HEK293 (cell line): ENCODE results near the gene MOB1B.
A peak's percentile ranks its signal among the peaks of the same experiment; 100 is the strongest.

ENCODE experiments used
- CTCF ChIA-PET: fragments of 350-600 bp; formaldehyde crosslinking; extraction: SDS; loops from one replicate; lab custom pipeline; 2021; ENCODE audit warnings: antibody characterized with exemption; lab: Yijun Ruan, JAX
- POLR2A ChIA-PET: fragments of 300-600 bp; formaldehyde crosslinking; extraction: SDS; loops from one replicate; lab custom pipeline; 2020; ENCODE audit warnings: antibody characterized with exemption, inconsistent platforms; lab: Yijun Ruan, JAX
- H3K27ac ChIP-seq: fragments of 200-500 bp; sonication (Bioruptor generic); 2 replicates; pipeline ENCODE4 v1.5.1; 2014; ENCODE audit warnings: low read depth, low read length, control low read depth, inconsistent platforms; ENCODE audit errors: extremely low read depth
- H3K36me3 ChIP-seq, 2 experiments: fragments of 200-500 bp in 1 of 2; sonication (Bioruptor generic) in 1 of 2; 1 replicate in 1 of 2; 2 replicates in 1 of 2; pipeline ENCODE4 v1.5.1; 2014 to 2017; ENCODE audit warnings: inconsistent platforms in 2 of 2, low read length in 2 of 2; ENCODE audit not compliant: control insufficient read depth in 2 of 2, insufficient read depth in 1 of 2
- H3K4me1 ChIP-seq: fragments of 200-500 bp; sonication (Bioruptor generic); 2 replicates; pipeline ENCODE4 v1.5.1; 2014; ENCODE audit warnings: mild to moderate bottlenecking, low read length, inconsistent platforms; ENCODE audit not compliant: control insufficient read depth, insufficient read depth
- H3K4me3 ChIP-seq: 2 replicates; pipeline ENCODE4 v1.5.1; 2011; ENCODE audit warnings: low read depth, mild to moderate bottlenecking, control low read depth, low read length, moderate library complexity
- H3K9me3 ChIP-seq: fragments of 200-500 bp; sonication (Bioruptor generic); 2 replicates; pipeline ENCODE4 v1.5.1; 2014; ENCODE audit warnings: low read depth, low read length, inconsistent platforms; ENCODE audit not compliant: control insufficient read depth, insufficient read depth
- OVOL3 ChIP-seq: fragments of 450-650 bp; formaldehyde crosslinking; IDR thresholded peaks from 2 replicates; pipeline ENCODE4 v1.5.1; 2016; ENCODE audit warnings: missing biosample characterization, missing genetic modification characterization
- SETDB1 ChIP-seq: IDR thresholded peaks from one replicate; pipeline ENCODE4 v1.6.1; 2017; ENCODE audit warnings: mild to moderate bottlenecking, low read length, moderate library complexity, mixed read lengths; ENCODE audit not compliant: insufficient read length
- ZNF146 ChIP-seq: fragments of 450-650 bp; formaldehyde crosslinking; IDR thresholded peaks from 2 replicates; pipeline ENCODE4 v1.5.1; 2016; ENCODE audit warnings: missing biosample characterization, missing genetic modification characterization
- ZNF266 ChIP-seq: fragments of 450-650 bp; formaldehyde crosslinking; IDR thresholded peaks from 2 replicates; pipeline ENCODE4 v1.5.1; 2016; ENCODE audit warnings: missing biosample characterization, missing genetic modification characterization, low read depth
- ZNF416 ChIP-seq: fragments of 450-650 bp; formaldehyde crosslinking; IDR thresholded peaks from 2 replicates; pipeline ENCODE4 v1.5.1; 2016; ENCODE audit warnings: missing biosample characterization, missing genetic modification characterization
- ZNF558 ChIP-seq: fragments of 450-650 bp; formaldehyde crosslinking; IDR thresholded peaks from 2 replicates; pipeline ENCODE4 v1.5.1; 2016; ENCODE audit warnings: missing biosample characterization, missing genetic modification characterization
- TF ChIP-seq, protein P1 (sequence below): fragments of 450-650 bp; formaldehyde crosslinking; IDR thresholded peaks from 2 replicates; pipeline ENCODE4 v1.5.1; 2017; ENCODE audit warnings: missing biosample characterization, mild to moderate bottlenecking, missing genetic modification characterization, moderate library complexity
- TF ChIP-seq, protein P2 (sequence below): fragments of 450-650 bp; formaldehyde crosslinking; IDR thresholded peaks from 2 replicates; pipeline ENCODE4 v1.5.1; 2016; ENCODE audit warnings: missing biosample characterization, missing genetic modification characterization
- TF ChIP-seq, protein P3 (sequence below): fragments of 450-650 bp; formaldehyde crosslinking; IDR thresholded peaks from 2 replicates; pipeline ENCODE4 v1.5.1; 2016; ENCODE audit warnings: missing biosample characterization, missing genetic modification characterization
- TF ChIP-seq, protein P4 (sequence below): fragments of 450-650 bp; formaldehyde crosslinking; IDR thresholded peaks from 2 replicates; pipeline ENCODE4 v1.5.1; 2016; ENCODE audit warnings: missing biosample characterization, missing genetic modification characterization

The MOB1B gene

DNA sequence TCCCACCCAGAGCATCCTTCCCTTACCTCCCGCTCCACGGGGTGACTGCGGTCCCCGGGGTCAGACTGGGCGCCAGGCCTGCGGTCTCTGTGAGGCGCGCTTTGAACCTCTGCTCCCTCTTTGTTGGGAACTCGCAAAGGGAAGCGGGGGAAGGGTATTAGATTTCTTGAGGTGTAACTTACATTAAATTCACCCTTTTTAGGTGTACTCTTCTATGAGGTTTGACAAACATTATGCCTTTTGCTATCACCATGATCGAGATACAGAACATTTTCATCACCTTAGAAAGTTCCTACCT lies 91.8 kb downstream of the MOB1B start:
- CTCF ChIA-PET, result interaction anchor here (4.6 kb wide), 1 partner anchor 15 kb away, joined by 20 read pairs; no protein-coding TSS in a partner anchor
- H3K27ac ChIP-seq, result peak overlapping the region; percentile 67

DNA sequence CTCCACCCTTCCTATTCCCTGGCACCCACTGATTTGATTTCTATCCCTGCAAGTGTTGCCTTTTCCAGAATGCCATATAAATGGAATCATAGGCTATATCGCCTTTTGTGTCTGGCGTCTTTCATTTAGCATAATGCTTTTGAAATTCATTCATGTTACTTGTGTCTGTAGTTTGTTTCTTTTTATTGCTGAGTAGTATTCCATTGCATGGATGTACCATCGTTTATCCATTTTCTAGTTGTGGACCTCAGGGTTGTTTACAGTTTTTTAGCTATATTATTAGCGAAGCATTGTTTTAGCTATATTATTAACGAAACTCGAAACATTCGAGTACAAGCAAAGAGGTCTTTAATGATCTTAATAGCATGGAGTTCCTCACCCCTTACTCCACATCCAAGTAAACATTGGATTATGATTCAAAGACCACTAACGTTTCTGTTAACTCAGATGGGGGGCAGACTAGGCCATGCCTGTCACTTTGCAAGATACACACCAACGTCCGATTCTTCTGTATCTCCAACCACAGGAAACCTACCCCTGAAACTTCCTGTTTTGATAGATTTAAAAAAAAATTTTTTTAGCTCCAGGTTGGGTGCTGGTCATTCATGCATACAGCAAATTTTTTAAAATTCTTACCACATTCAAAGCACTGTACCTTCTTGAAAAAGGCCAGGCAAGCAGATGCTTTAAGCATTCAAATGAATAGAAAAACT lies 92.4 kb downstream of the MOB1B start:
- H3K27ac ChIP-seq, result peak overlapping the region; percentile 67; the same call in 1 of the 2 replicates
- TF ChIP-seq OVOL3 (no peak), SETDB1 (peak; percentile 30), ZNF558 (tag by site-specific recombination) (0 out of 2 replicates have a peak, but pooled peaks have one; percentile 30), ZNF146 (tag by site-specific recombination) (peak; percentile 98), ZNF416 (tag by site-specific recombination) (no peak)
- TF ChIP-seq, protein P1, sequence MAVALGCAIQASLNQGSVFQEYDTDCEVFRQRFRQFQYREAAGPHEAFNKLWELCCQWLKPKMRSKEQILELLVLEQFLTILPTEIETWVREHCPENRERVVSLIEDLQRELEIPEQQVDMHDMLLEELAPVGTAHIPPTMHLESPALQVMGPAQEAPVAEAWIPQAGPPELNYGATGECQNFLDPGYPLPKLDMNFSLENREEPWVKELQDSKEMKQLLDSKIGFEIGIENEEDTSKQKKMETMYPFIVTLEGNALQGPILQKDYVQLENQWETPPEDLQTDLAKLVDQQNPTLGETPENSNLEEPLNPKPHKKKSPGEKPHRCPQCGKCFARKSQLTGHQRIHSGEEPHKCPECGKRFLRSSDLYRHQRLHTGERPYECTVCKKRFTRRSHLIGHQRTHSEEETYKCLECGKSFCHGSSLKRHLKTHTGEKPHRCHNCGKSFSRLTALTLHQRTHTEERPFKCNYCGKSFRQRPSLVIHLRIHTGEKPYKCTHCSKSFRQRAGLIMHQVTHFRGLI, result 0 out of 2 replicates have a peak, but pooled peaks have one; percentile 9
- TF ChIP-seq, protein P2, sequence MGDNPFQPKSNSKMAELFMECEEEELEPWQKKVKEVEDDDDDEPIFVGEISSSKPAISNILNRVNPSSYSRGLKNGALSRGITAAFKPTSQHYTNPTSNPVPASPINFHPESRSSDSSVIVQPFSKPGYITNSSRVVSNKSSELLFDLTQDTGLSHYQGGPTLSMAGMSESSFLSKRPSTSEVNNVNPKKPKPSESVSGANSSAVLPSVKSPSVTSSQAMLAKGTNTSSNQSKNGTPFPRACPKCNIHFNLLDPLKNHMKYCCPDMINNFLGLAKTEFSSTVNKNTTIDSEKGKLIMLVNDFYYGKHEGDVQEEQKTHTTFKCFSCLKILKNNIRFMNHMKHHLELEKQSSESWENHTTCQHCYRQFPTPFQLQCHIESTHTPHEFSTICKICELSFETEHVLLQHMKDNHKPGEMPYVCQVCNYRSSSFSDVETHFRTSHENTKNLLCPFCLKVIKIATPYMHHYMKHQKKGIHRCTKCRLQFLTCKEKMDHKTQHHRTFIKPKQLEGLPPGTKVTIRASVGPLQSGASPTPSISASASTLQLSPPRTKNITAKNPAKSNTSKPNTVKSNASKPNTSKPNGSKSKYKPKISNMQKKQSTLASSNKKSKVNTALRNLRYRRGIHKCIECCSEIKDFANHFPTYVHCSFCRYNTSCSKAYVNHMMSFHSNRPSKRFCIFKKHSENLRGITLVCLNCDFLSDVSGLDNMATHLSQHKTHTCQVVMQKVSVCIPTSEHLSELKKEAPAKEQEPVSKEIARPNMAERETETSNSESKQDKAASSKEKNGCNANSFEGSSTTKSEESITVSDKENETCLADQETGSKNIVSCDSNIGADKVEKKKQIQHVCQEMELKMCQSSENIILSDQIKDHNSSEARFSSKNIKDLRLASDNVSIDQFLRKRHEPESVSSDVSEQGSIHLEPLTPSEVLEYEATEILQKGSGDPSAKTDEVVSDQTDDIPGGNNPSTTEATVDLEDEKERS (tag by site-specific recombination), result peak; percentile 15; the same call in 1 of the 2 replicates

More for the DNA sequence above, 91.8 kb downstream of the MOB1B start:
- H3K36me3 ChIP-seq, result peaks cover 4 to 13% of the 10 kb centered on the region in 2 experiments; a peak in 2 of 3 replicates
- no peak for TF ChIP-seq ZNF266 (tag by site-specific recombination)
- TF ChIP-seq, protein P3, sequence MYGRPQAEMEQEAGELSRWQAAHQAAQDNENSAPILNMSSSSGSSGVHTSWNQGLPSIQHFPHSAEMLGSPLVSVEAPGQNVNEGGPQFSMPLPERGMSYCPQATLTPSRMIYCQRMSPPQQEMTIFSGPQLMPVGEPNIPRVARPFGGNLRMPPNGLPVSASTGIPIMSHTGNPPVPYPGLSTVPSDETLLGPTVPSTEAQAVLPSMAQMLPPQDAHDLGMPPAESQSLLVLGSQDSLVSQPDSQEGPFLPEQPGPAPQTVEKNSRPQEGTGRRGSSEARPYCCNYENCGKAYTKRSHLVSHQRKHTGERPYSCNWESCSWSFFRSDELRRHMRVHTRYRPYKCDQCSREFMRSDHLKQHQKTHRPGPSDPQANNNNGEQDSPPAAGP (tag by site-specific recombination), result no peak
- TF ChIP-seq, protein P4, sequence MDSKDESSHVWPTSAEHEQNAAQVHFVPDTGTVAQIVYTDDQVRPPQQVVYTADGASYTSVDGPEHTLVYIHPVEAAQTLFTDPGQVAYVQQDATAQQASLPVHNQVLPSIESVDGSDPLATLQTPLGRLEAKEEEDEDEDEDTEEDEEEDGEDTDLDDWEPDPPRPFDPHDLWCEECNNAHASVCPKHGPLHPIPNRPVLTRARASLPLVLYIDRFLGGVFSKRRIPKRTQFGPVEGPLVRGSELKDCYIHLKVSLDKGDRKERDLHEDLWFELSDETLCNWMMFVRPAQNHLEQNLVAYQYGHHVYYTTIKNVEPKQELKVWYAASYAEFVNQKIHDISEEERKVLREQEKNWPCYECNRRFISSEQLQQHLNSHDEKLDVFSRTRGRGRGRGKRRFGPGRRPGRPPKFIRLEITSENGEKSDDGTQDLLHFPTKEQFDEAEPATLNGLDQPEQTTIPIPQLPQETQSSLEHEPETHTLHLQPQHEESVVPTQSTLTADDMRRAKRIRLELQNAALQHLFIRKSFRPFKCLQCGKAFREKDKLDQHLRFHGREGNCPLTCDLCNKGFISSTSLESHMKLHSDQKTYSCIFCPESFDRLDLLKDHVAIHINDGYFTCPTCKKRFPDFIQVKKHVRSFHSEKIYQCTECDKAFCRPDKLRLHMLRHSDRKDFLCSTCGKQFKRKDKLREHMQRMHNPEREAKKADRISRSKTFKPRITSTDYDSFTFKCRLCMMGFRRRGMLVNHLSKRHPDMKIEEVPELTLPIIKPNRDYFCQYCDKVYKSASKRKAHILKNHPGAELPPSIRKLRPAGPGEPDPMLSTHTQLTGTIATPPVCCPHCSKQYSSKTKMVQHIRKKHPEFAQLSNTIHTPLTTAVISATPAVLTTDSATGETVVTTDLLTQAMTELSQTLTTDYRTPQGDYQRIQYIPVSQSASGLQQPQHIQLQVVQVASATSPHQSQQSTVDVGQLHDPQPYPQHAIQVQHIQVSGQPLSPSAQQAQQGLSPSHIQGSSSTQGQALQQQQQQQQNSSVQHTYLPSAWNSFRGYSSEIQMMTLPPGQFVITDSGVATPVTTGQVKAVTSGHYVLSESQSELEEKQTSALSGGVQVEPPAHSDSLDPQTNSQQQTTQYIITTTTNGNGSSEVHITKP (tag by site-specific recombination), result peak; percentile 32; the same call in 1 of the 2 replicates
- H3K9me3 ChIP-seq, result no peaks in the 10 kb centered on the region
- peak overlapping the region; percentile 85 for H3K4me3 ChIP-seq
- H3K4me1 ChIP-seq, result no peaks in the 10 kb centered on the region
- POLR2A ChIA-PET, result interaction anchor here (0.6 to 1.9 kb wide), 6 partner anchors 16 to 157 kb away, joined by 3 to 16 read pairs (median 5); partner anchors contain the start of genes GRSF1 and MOB1B

More for the DNA sequence above, 92.4 kb downstream of the MOB1B start:
- CTCF ChIA-PET, result interaction anchor here (4.6 kb wide), 1 partner anchor 15 kb away, joined by 20 read pairs; no protein-coding TSS in a partner anchor
- Histone ChIP-seq H3K9me3 (no peaks in the 10 kb centered on the region), H3K4me1 (no peaks in the 10 kb centered on the region), H3K4me3 (peak overlapping the region; percentile 85), H3K36me3 (peaks cover 4 to 16% of the 10 kb centered on the region in 2 experiments; a peak in 2 of 3 replicates)
- POLR2A ChIA-PET, result interaction anchor here (1.9 kb wide), 1 partner anchor 93 kb away, joined by 16 read pairs; the partner anchor contains the start of gene MOB1B
